NCI-H526 treated with DMSO at 0.1 percent for 48 hours (cell line): ENCODE data around the gene PIAS4.
"Not testable (repeated sequence)": the region's sequence is repeated elsewhere in the genome, so short reads cannot be mapped to it uniquely, and the experiment has no call there.

Experiments
- DNase-seq: peaks from one replicate; lab custom pipeline; 2025; lab: John Stamatoyannopoulos, UW

The PIAS4 gene

DNA sequence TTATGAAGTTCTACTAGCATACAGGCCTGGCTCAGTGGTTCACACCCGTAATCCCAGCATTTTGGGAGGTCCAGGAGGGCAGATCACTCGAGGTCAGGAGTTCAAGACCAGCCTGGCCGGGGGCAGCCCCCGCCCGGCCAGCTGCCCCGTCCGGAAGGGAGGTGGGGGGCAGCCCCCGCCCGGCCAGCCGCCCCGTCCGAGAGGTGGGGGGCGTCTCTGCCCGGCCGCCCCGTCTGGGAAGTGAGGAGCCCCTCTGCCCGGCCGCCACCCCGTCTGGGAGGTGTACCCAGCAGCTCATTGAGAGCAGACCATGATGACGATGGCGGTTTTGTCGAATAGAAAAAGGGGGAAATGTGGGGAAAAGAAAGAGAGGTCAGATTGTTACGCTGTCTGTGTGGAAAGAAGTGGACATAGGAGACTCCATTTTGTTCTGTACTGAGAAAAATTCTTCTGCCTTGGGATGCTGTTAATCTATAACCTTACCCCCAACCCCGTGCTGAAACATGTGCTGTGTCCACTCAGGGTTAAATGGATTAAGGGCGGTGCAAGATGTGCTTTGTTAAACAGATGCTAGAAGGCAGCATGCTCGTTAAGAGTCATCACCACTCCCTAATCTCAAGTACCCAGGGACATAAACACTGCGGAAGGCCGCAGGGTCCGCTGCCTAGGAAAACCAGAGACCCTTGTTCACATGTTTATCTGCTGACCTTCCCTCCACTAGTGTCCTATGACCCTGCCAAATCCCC is 8.7 kb upstream of the PIAS4 start:
- DNase-seq, result not testable (repeated sequence)

DNA sequence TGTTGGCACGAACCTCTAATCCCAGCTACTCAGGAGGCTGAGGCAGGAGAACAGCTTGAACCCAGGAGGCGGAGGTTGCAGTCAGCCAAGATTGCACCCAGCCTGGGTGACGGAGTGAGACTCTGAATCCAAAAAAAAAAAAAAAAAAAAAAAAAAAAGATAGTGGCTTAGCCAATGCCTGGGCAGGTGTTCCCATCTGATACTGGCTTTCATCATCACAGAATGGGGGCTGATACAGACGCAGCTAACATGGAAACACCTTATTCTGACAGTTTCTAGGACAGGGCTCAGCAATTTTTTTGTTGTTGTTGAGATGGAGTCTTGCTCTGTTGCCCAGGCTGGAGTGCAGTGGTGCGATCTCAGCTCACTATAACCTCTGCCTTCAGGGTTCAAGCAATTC is 6.7 kb upstream of the PIAS4 start:
- DNase-seq, result not testable (repeated sequence)

DNA sequence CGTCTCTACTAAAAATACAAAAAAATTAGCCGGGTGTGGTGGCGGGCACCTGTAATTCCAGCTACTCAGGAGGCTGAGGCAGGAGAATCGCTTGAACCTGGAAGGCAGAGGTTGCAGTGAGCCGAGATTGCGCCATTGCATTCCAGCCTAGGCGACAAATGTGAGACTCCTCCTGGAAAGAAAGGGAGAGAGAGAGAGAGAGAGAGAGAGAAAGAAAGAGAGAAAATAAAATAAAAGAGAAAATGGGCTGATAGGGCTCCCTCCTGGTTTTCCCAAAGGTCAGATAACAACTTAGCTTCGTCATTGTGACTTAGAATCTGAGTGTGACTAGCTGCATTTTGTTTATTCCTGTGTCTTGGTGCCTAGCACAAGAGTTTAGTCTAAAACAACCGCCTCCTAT is 2.1 kb upstream of the PIAS4 start:
- not testable (repeated sequence) for DNase-seq

DNA sequence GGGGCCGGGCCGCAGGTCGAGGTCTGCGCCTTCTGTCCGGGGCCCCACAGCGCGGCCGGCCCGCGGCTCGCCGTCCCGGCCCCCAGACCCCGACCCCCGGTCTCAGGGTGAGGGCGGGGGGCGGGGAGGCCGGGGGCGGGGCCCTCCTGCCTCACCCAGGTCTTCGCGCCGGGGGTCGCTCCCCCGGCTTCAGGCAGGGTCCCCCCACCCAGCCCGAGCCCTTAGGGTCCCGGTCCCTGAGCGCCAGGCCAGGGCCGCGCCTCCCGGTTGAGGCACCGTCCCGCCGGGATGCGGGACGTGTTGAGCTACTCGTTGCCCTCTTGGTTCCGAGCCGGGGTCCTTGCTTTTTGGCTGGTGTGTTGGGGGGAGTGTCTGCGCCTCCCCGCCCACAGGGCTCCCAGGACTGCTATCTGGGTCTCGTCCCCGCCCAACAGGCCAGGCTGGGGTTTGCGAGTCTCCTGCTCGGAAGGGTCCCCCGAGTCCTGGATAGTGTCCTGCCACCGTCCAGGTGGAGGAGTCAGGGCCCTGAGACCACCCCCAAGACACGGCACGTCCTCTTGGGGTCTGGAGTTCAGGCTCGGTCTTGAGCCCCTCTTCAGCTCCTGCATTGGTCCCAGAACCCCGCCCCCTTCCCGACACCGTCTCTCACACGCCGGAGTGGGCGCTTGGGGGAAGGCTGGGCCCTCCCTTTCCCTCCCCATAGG is 452 bp downstream of the PIAS4 start:
- no peak for DNase-seq

DNA sequence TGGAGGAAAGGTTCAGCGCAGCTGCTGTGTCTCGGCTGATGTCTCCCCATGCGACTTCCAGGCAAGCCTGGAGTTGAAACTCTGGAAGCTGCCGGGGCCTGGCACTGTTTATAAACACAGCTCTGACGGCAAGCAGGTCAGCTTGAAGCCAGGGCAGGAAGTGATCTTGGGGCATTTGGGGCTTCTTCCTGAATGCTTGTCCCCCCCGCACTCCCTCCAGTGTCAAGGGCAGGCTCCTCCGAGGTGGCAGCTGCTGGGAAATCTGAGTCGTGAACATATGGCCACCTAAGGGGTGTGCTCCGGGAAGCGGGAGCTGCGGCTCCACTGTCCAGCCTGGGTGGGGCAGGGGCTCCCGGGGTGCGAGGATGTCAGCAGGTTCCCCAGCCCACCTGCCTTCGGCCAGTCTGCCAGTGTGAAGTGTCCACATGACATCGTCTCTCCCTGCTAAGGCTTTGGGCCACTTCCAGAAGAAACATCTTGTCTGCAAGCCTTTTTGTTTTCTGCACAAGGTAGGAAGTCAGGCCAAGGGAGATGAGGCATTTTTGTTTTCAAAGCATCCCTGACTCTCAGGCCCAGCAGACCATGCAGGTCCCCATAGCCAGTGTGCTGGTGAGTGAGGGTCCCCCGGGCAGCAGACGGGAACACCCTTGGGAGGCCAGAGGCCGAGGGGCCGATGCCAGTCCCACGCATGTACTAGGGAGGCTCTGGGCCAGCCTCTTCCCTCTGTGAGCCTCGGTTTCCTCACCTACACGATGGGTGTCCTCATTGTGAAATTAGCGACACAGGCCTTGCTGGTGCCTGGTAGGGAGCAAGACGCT is 2.7 kb downstream of the PIAS4 start:
- DNase-seq, result no peak

DNA sequence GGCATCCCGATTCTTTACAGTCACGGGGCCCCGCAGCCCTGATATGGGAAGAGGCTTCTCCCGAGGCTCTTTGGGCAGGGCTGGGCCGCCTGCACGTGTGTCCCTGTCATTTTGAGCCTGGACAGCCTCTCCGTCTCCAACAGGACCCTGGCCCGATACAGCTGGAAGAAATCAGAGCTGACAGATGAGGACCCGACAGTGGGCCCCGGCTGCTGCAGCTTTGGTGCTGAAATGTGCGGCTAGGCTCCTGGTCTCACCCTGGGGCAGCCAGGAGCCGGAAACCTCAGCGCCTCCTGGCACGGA is 3.2 kb downstream of the PIAS4 start:
- no peak for DNase-seq

DNA sequence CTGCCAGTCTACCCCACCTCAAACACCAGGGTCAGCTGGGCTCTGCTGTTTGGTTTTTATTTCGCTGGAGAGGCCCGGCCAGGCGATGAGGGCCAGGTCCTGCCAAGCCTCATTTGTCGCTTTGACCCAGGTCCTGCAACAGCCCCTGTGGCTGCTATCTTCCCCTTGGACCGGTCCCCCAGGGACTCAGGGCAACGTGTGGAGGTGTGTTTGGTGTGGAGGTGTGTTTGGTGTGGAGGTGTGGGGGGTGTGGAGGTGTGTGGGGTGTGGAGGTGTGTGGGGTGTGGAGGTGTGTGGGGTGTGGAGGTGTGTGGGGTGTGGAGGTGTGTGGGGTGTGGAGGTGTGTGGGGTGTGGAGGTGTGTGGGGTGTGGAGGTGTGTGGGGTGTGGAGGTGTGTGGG is 3.9 kb downstream of the PIAS4 start:
- not testable (repeated sequence) for DNase-seq

DNA sequence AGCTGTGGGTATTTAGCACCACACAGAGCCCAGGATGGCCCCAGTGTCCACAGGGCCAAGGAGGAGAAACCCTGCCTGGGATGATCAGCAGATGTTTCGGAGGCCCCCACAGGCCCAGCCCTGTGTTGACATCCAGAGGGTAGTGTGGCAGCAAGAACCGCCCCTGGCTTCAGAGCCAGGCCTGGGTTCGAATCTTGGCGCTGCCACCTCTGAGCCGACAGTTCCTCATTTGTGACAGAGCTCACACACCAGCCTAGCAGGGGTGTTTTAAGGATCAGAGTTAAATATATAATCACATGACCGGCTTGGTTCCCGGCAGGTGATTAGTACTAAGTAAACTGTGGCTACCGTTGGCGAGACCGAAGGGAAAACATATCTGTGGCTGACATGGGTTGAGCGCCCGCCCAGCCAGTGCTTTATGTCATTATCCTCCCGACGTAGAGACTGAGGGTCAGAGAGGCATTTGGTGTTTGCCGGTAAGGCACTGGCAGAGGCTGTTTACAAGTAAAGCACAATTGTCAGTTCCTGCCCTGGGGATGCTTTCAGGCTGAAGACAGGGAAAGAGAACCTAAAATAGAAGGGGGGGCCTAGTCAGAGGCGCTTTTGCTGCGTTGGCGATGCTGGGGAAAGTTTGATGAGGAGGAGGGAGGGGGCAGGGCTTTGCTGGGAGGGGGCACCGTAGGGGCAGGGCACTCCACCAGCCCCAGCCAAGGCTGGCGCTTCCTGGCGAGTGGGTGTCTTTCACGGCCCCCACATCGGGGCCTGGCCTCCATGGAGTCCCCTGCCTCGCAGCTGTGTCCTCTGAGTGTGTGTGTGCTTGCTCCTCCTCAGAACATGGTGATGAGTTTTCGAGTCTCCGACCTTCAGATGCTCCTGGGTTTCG is 4.8 kb downstream of the PIAS4 start:
- peak; percentile 42 for DNase-seq

DNA sequence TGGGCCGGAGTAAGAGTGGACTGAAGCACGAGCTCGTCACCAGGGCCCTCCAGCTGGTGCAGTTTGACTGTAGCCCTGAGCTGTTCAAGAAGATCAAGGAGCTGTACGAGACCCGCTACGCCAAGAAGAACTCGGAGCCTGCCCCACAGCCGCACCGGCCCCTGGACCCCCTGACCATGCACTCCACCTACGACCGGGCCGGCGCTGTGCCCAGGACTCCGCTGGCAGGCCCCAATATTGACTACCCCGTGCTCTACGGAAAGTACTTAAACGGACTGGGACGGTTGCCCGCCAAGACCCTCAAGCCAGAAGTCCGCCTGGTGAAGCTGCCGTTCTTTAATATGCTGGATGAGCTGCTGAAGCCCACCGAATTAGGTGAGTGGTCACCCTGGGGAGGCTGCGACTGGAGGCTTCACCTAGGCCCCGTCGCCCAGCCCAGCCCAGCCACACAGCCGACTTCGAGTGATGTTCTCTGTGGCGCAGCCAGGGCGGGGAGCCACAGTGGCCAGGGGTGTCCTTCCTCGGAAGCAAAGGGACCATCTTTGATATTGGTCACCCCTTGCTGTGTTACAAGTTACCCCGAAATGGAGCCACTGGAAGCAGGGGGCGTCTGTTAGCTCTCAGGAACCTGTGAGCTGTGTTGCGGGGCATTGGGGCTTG is 5.6 kb downstream of the PIAS4 start:
- no peak for DNase-seq

DNA sequence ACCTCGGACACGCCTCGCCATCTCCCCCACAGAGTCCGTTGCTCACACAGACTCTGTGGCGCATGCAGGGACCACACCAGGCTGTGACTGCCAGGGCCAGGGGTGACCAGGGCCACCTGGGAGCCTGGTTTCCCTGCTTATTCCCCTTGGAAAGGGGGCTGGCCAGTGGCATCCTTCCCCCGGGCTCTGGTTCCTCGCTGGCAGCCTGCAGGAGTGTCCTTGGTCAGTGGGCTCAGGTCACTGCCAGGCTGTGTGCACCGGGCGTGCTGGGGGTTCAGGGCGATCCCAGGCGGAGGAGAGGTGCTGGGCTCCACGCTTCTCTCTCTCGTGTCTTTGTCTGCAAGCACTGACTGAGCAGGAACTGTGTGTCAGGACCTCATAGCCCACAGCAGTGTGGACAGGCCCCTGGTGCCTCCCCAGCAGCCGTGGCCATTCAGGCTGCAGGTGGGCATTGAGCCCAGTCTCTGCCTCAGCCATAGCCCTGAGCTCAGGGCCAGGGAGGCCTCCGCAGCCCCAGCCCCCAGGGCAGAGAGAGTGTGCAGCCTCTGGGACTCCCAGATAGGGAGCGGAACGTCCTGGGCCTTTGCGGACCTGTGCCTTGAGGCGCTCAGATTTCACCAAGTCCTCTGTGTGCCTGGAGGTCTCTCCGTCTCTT is 6.5 kb downstream of the PIAS4 start:
- DNase-seq, result no peak

DNA sequence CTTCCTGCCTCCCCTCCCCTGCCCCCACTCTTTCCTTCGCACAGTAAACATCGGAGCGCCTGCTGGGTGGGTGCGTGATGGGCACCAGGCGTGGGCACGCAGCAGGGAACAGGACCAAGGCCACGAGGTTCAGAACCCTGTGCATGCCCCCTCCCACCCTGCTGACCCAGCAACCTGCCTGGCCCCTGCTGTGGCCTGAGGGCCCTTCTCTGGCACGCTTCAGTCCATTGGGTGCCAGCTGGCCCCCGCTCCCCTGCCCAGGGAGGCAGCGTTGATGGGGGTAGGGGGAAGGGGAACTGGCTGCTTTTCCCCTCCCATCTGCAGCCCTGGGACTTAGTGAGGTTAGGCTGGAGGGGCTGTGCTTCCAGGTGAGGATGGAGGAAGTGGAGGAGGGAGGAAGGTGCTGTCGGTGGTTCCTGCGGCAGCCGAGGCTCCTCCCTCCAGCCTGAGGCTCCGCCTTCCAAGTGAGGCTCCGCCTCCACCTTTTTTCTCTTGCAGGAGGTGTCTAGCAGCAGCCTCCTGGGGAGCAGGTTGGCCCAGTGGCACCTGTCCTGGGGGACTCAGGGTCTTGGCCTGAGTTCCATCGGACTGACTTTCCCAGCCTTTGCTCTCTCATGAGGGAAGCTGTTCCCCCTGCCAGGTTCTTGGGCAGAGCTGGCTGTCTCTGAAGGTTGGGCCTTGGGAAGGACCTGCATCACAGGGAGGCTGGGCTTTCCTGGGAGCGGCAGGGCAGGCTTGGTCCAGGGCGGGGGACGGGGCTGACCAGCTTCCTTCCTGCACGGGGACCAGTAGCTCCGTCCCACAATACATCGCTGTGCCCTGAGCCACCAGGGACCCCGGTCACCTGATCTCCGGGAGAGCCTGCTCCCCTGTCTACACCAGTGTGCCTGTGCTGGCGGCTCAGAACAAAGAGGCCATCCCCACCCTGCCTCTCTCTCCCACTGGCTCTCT is 7.3 kb downstream of the PIAS4 start:
- no peak for DNase-seq

DNA sequence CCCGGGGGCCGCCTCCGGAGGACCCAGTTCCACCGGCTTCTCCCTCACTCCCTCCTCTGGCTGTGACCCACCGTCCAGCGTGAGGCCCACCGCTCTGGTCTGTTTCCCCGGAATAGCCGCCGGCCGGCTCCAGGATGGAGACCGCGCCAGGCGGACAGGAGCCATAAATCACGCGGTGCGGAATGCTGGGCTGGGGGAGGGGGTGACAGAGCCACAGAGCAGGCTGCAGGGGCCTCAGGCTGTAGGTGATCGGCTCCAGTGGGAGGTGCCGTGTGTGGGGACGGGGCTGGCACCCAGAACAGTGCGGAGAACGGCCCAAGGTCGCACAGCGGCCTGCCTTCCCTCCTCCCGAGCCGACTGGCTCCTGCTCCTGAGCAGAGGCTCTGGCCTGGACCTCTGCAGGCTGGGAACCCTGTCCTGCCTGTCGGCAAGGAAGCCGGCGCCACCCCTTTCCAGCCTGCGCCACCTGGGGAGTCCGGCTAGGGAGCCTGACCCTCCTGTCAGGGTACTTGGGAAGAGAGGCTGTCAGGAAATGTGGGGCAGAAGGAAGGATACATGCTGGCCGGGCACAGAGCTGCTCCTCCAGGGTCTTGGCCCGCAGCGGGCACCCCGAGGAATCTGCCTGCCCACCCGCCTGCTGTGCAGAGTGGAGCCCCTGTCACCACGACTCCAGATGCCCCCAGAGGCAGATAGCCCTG is 8.3 kb downstream of the PIAS4 start:
- DNase-seq, result peak; percentile 14

DNA sequence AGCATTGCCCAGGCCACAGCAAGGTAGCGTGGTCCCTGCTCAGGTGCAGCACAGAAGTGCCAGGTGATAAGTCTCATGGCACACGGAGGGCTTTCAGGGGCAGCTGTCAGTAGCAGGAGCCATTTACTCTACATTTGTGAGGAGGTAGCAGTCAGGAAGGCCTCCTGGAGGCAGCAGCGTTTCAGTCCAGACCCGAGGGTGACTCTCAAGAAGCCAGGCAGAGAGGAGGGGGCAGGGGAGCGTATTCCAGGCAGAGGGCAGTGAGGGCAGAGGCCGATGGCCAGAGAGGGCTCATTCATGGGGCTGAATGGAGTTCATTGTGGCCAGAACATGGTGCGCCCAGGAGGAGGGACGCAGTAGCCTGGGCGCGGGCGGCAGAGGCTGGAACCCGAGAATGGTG is 8.9 kb downstream of the PIAS4 start:
- no peak for DNase-seq

DNA sequence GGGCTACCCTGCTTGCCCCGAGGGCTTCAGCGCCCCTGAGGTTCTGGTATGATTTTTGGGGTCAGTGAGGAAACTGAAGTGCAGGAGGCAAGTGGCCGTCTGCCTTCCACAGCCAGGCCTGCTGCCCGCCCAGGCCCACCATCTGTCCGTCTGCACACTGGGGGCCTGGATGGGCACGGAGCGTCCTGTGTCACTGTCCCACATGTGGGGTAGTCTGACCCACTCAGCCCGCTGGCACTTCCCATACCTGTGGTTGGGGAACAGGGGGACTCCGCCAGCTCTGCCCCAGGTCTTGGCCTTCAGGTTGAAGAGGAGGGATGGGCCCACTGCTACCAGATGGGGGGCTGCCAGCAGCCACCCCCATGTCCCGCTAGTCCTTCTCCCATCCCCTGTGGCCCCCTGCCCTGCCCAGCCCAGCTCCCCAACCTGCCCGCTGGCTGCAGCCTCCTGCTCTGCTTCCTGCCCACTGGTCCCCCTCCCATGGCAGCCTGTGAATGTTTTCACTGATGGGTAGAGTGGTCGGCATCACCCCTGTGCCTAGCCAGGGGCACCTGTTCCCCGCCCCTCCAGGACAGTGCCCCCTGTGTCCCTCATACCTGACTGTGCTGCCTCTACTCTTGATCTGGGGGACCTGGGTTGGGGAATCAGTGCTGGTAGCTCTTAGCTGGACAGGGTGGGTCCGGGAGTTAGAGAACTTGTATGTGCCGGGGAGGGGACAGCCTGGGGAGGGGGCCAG is 9.5 kb downstream of the PIAS4 start:
- DNase-seq, result no peak

DNA sequence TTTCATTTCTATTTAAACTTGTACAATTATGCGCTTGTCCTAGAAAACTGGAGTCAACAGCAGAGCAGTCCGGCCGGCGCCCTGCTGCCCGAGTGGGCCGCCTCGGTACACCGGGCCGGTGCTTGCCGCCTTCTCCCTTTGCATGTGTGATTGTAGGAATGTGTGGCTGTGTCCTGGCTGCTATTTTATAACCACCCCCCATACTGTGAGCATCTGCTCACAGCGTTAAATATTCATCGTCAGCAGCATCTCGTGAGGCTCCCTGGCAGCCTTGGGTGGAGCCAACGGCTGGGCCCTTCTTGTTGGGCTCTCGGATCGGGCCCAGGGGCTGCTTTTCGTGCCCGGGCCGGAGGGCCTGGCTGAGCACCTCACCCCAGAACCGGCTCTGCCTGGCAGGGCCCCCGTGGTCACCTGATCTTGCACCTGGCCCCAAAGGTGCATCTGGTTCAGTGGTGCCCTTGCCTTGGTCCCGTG is 10.6 kb downstream of the PIAS4 start:
- no peak for DNase-seq

DNA sequence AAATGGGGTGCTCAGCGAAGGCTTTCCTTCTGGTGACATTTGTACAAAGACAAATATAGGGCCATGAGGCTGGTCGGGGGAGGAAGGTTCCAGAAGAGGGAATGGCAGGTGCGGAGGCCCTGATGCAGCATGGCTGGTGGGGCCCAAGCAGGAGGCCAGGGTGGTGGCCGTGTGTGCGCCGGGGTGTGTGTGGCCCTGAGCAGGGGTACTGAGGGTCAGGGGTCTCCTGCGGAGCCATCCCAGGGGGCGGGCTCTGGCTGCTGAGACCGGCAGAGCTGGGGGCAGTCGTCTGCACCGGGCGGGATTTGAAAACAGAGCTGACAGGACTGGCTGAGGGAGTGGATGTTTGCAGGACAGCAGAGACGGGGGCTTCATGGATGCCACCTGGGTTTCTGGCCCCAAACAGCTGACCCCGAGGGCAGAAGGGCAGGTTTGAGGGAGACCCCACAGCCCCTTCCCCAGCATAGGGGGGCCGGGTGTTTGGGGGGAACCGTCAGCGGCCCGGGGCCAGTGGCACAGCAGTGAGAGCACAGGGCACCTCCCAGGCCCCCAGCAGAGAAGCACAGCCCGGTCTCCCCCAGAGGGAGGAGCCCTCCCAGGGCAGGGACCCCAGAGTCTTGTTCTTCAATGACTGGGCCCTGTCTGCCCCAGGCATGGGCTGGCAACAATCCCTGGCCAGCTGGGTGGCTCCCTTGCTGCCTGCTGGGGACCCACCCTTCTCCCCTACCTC is 11.4 kb downstream of the PIAS4 start:
- no peak for DNase-seq

DNA sequence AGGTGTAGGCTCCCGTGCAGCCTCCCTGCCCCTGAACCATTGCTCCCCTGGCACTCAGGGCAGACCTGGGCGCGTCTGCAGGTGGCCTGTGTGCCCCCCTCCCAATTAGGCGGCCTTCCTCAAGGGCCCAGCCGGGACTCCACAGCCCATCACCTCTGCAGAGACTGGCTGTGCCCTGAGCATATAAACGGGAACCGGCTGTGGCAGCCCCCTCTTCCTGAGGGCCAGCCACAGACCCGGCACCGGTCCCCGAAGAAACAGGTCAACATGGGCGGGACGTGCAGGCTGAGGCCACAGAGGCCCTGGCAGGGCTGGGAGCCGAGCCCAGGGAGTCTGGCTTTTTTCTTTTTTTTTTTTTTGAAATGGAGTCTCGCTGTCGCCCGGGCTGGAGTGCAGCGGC is 12.0 kb downstream of the PIAS4 start:
- no peak for DNase-seq
